GM12892 (cell line): ENCODE results near the gene NCAN.

Source experiments
- POLR2A ChIP-seq: IDR thresholded peaks from 2 replicates; pipeline ENCODE4 v1.6.1; 2011; ENCODE audit warnings: low read depth, low read length, control low read depth
- POLR2AphosphoS5 ChIP-seq: IDR thresholded peaks from 2 replicates; pipeline ENCODE4 v1.6.1; 2011; ENCODE audit warnings: low read depth, low read length, control low read depth
- TAF1 ChIP-seq: IDR thresholded peaks from 2 replicates; pipeline ENCODE4 v1.6.1; 2011; ENCODE audit warnings: low read depth, mild to moderate bottlenecking, control low read depth, low read length, borderline replicate concordance

GRCh38 chr19:19274146-19274545 lies 62.4 kb downstream of the NCAN start:
- TF ChIP-seq POLR2AphosphoS5 (no peak), POLR2A (no peak), TAF1 (no peak)
